Upper lobe of left lung (tissue), 6 donors: ENCODE data around the gene TMUB1. TPM values are rescaled to one million over a fixed set of nuclear protein-coding genes. Genes with fewer than 3 reads are reported as not detected.
A peak's percentile ranks its signal among the peaks of the same experiment; 100 is the strongest.

Experiments used
- ATAC-seq, 2 donors: fragments of 200-7000 bp; cut with Tn5 transposase; one replicate each; pipeline ENCODE4 v1.9.1; 2022; ENCODE audit warnings: mild to moderate bottlenecking in 2 of 2, moderate library complexity in 2 of 2; ENCODE audit not compliant: low FRiP score in 2 of 2
- DNase-seq, 2 donors: peaks; one replicate each; pipeline ENCODE4 v3.0.0-alpha.2; 2019 to 2020
- H3K27ac ChIP-seq, 4 donors: fragments of 200-600 bp; sonication (generic); one replicate each; pipeline ENCODE4 v1.5.1; 2016 to 2019
- H3K27me3 ChIP-seq, 4 donors: fragments of 200-600 bp; sonication (generic); one replicate each; pipeline ENCODE4 v1.5.1; 2017 to 2019
- H3K36me3 ChIP-seq, 4 donors: fragments of 200-600 bp; sonication (generic); one replicate each; pipeline ENCODE4 v1.5.1; 2016 to 2019
- H3K4me1 ChIP-seq, 4 donors: fragments of 200-600 bp; sonication (generic); one replicate each; pipeline ENCODE4 v1.5.1; 2018 to 2019
- H3K4me3 ChIP-seq, 4 donors: fragments of 200-600 bp; sonication (generic); one replicate each; pipeline ENCODE4 v1.5.1; 2017 to 2019; ENCODE audit warnings: mild to moderate bottlenecking in 2 of 4, moderate library complexity in 1 of 4
- H3K9me3 ChIP-seq, 4 donors: fragments of 200-600 bp; sonication (generic); one replicate each; pipeline ENCODE4 v1.5.1; 2018 to 2019
- EP300 ChIP-seq, 4 donors: sonication (generic); formaldehyde crosslinking; IDR thresholded peaks; one replicate each; pipeline ENCODE4 v1.5.1; 2017; ENCODE audit warnings: antibody characterized with exemption in 4 of 4, control low read depth in 2 of 4
- POLR2A ChIP-seq, 4 donors: fragments of 450-650 bp; IDR thresholded peaks; one replicate each; pipeline ENCODE4 v1.5.1; 2016 to 2017; ENCODE audit warnings: antibody characterized with exemption in 4 of 4, mild to moderate bottlenecking in 2 of 4
- POLR2AphosphoS5 ChIP-seq, 2 donors: sonication (generic); formaldehyde crosslinking; IDR thresholded peaks; one replicate each; pipeline ENCODE4 v1.5.1; 2017; ENCODE audit warnings: antibody characterized with exemption in 2 of 2
- WGBS, 2 donors: methylation state at CpG; one replicate each; pipeline ENCODE4 v1.1.5; 2017 to 2018; 5-methylcytosine and 5-hydroxymethylcytosine counted together
- total RNA-seq, 6 donors: library from RNA; depleted of rRNA in 4 of 6; stranded (reverse); fragments of >200 nt in 4 of 6; gene quantifications; one replicate each; pipeline versions ENCODE4 v1.1.0 to v1.2.1, GENCODE V29; 2016 to 2021
- TF ChIP-seq, protein P1 (sequence below), 6 experiments: fragments of 450-650 bp in 4 of 6; fragments of 200-600 bp in 2 of 6; sonication (generic) in 2 of 6; IDR thresholded peaks; one replicate each; pipeline ENCODE4 v1.5.1; 2016 to 2019; ENCODE audit warnings: antibody characterized with exemption in 6 of 6
- donor health status: DM: no; HTN: no; CAD: no; lungs with moderate emphysema.
- donor health status: DM: no; HTN: yes; CAD: no; lungs with severe emphysema.

The TMUB1 gene
- total RNA-seq, 6 donors from 2014 or later, result 35.3 to 72.9 (median 51.6) TPM

DNA sequence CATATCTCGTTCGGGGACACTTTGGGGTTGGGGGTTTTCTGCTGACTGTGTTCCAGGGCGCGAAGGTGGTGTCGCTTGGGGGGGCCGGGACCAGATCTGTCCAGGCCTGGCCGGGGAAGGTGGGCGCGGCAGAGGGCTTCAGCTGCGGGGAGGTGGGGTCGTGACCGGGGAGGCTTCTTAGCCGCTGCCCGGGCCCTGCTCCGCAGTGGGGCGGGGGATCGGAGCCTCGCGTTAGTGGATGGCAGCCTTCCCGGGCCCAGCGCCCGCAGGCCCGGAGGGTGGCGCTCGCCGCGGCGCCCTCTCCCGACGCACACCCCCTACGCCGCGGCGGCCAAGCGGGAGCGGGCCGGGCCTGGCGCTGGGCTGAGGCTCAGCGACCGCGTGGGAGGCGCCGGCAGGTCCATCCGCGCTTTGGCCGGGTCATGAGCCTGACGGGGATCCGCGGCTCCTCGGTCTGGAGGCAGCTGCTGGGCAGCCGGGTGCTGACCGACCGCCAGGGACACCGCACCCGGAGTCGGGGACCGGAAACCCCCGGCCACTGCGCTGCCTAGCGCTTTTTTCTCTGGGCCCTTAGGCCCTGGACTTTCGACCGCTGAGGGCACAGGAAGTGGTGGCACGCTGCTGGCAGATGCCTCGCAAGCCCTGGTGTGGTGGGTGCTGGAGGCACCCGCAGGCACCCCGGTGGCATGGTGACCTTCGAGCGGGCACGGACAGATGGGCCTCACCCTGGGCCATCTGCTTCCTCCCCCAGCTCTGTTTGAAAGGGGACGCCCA is 4.1 kb upstream of the TMUB1 start:
- DNase-seq, result peak; percentile 52 to 94
- 1 to 2% methylated on average over 33 to 38 of the region's 70 CpGs for WGBS, 2 donors
- Histone ChIP-seq H3K4me1 (peaks cover 61 to 80% (median 72%) of the 10 kb centered on the region in 4 donors), H3K36me3 (peaks cover 0 to 8% (median 2%) of the 10 kb centered on the region in 4 donors), H3K9me3 (no peaks in the 10 kb centered on the region), H3K27ac (peak overlapping the region; percentile 89 to 93 (median 91)), H3K4me3 (peak overlapping the region; percentile 70 to 83 (median 82)), H3K27me3 (no peaks in the 10 kb centered on the region)
- no peak for TF ChIP-seq EP300 (IDR thresholded peaks at IDR 0.05)
- TF ChIP-seq, protein P1, sequence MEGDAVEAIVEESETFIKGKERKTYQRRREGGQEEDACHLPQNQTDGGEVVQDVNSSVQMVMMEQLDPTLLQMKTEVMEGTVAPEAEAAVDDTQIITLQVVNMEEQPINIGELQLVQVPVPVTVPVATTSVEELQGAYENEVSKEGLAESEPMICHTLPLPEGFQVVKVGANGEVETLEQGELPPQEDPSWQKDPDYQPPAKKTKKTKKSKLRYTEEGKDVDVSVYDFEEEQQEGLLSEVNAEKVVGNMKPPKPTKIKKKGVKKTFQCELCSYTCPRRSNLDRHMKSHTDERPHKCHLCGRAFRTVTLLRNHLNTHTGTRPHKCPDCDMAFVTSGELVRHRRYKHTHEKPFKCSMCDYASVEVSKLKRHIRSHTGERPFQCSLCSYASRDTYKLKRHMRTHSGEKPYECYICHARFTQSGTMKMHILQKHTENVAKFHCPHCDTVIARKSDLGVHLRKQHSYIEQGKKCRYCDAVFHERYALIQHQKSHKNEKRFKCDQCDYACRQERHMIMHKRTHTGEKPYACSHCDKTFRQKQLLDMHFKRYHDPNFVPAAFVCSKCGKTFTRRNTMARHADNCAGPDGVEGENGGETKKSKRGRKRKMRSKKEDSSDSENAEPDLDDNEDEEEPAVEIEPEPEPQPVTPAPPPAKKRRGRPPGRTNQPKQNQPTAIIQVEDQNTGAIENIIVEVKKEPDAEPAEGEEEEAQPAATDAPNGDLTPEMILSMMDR (IDR thresholded peaks at IDR 0.05), result peak; percentile 15 to 56 (median 32)
- TF ChIP-seq POLR2AphosphoS5 (IDR thresholded peaks at IDR 0.05), result peak; percentile 5 to 9
- peak in 1 of 4 donors; percentile 14 for TF ChIP-seq POLR2A (IDR thresholded peaks at IDR 0.05)
- ATAC-seq, result peak; percentile 3 to 65

DNA sequence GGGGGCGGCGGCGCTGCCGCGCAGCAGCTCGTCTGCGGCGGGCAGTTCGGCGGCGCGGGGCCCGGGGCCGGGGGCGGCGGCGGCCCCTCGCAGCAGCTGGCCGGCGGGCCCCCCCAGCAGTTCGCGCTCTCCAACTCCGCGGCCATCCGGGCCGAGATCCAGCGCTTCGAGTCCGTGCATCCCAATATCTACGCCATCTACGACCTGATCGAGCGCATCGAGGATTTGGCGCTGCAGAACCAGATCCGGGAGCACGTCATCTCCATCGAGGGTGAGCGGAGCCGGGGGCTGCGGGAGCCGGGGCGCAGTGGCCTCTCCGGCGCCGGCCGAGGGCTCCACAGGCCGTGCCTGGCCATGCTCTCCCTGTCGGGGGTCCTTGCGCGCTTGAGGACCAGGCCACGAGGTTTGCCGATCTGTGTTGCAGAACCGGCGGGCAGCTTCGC is 3.5 kb upstream of the TMUB1 start:
- ATAC-seq, result no peak
- H3K4me1 ChIP-seq, result peaks cover 65 to 80% (median 73%) of the 10 kb centered on the region in 4 donors
- peak in 1 of 2 donors; percentile 88 for DNase-seq
- TF ChIP-seq POLR2A (IDR thresholded peaks at IDR 0.05), result no peak
- no peak for TF ChIP-seq EP300 (IDR thresholded peaks at IDR 0.05)
- TF ChIP-seq, protein P1 (IDR thresholded peaks at IDR 0.05), result no peak
- TF ChIP-seq POLR2AphosphoS5 (IDR thresholded peaks at IDR 0.05), result no peak
- peak overlapping the region; percentile 70 to 83 (median 82) for H3K4me3 ChIP-seq
- no peaks in the 10 kb centered on the region for H3K9me3 ChIP-seq
- WGBS, 2 donors, result 0% methylated on average over 15 of the region's 56 CpGs
- H3K27me3 ChIP-seq, result no peaks in the 10 kb centered on the region
- peak overlapping the region; percentile 89 to 93 (median 91) for H3K27ac ChIP-seq
- H3K36me3 ChIP-seq, result peaks cover 0 to 2% (median 0%) of the 10 kb centered on the region in 4 donors

DNA sequence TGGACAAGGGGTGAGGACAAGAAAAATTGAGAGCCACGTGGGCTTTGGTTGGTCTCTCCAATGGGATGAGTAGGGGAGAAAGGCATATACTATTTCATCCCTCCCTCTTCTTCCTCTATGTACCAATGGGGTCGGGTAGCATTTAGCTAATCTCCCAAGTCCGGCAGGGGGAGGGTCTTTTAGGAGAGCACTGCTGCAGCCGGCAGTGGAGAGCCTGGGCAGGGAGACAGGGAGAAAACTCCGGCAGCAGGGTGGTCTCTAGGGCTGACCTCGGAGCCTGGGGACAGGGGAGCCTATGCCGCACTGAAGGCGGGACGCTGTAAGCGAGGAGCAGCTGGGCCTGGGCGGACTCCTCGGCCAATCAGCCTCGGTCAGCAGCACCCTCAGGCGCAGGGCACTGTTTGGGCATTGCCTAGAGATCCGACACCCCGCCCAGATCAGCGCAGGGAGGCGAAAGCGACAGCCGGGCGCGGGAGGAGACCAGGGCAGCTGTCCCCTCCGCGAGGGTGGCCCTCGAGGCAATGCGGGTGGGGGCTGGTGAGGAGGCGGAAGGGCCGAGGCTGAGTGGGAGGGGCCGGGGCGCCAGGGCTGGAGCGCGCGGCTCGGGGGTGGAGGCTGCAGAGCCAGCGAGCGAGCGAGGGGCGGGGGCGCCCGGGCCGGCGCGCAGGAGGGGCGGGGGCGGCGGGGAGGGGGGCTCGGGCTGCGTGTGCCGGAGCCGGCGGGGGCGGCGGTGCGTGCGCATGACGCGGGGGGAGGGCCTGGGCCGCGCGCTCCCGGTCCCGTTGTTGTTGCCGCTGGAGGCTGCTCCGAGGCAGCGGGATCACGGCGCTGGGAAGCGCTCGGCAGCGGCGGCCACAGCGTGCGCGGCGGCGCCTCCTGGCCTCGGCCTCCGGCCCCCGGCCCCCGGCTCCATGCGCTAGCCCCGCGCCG is 2.7 kb upstream of the TMUB1 start, which contains the start of gene AGAP3:
Gene AGAP3 (plus strand): TSS at position 785 of the 930 bp plus-strand sequence. CDS start 267 bp downstream, outside the sequence.
- H3K36me3 ChIP-seq, result peaks cover 0 to 5% (median 0%) of the 10 kb centered on the region in 4 donors
- H3K27me3 ChIP-seq, result no peaks in the 10 kb centered on the region
- ATAC-seq, result peak; percentile 71 to 82
- peaks cover 65 to 80% (median 73%) of the 10 kb centered on the region in 4 donors for H3K4me1 ChIP-seq
- no peaks in the 10 kb centered on the region for H3K9me3 ChIP-seq
- TF ChIP-seq POLR2A (IDR thresholded peaks at IDR 0.05), result peak in 1 of 4 donors; percentile 89
- TF ChIP-seq, protein P1 (IDR thresholded peaks at IDR 0.05), result peak in 1 of 6 experiments; percentile 6
- peak; percentile 91 to 92 for TF ChIP-seq POLR2AphosphoS5 (IDR thresholded peaks at IDR 0.05)
- no peak for TF ChIP-seq EP300 (IDR thresholded peaks at IDR 0.05)
- 1 to 3% methylated on average over 5 to 28 of the region's 84 CpGs for WGBS, 2 donors
- peak within 1 kb of the TSS; percentile 70 to 83 (median 82) for H3K4me3 ChIP-seq
- peak; percentile 94 to 97 for DNase-seq
- H3K27ac ChIP-seq, result peak within 1 kb of the TSS; percentile 89 to 93 (median 91)

DNA sequence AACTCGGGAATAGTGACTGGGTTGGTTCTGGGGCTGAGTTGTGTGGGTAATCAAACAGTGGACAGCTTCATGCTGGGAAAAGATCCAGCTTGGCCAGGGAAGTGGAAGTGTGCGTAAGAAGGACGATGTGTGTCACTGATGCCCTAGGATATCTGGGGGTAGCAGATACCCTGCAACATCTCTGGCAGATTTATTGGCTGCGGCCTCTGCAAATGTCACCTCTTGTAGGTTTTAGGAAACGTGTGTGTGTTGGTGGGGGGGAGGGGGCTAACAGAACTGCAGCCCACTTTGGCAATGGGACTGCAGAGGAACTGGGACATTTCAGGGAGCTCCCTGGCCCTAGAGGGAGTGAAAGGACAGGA is 2.0 kb upstream of the TMUB1 start:
- H3K9me3 ChIP-seq, result no peaks in the 10 kb centered on the region
- no peak for ATAC-seq
- peak overlapping the region; percentile 70 to 93 (median 87) for H3K27ac ChIP-seq
- no peaks in the 10 kb centered on the region for H3K27me3 ChIP-seq
- H3K4me3 ChIP-seq, result peak overlapping the region in 3 of 4 donors; percentile 52 to 83 (median 70)
- WGBS, 2 donors, result 27 to 29% methylated on average over 5 of the region's 5 CpGs
- TF ChIP-seq POLR2AphosphoS5 (IDR thresholded peaks at IDR 0.05), result no peak
- no peak for TF ChIP-seq POLR2A (IDR thresholded peaks at IDR 0.05)
- no peak for TF ChIP-seq EP300 (IDR thresholded peaks at IDR 0.05)
- TF ChIP-seq, protein P1 (IDR thresholded peaks at IDR 0.05), result no peak
- peaks cover 0 to 6% (median 0%) of the 10 kb centered on the region in 4 donors for H3K36me3 ChIP-seq
- H3K4me1 ChIP-seq, result peaks cover 61 to 76% (median 69%) of the 10 kb centered on the region in 4 donors
- DNase-seq, result no peak
